Measurements from ENCODE around the gene GRIK5.
A peak's percentile ranks its signal among the peaks of the same experiment; 100 is the strongest.
"Not testable (repeated sequence)": the region's sequence is repeated elsewhere in the genome, so short reads cannot be mapped to it uniquely, and the experiment has no call there.

Gene GRIK5

GRCh38 chr19:42045575-42045974 is 24.4 kb downstream of the GRIK5 start:
- no peak for DNase-seq

GRCh38 chr19:42042455-42043170 is 27.4 kb downstream of the GRIK5 start:
- no peak for DNase-seq

- not testable (repeated sequence) for DNase-seq
These were observed 29.5 kb downstream of the GRIK5 start for GRCh38 chr19:42040491-42040890.

- no peak for DNase-seq
These were observed 30.0 kb downstream of the GRIK5 start for GRCh38 chr19:42040031-42040430.

GRCh38 chr19:42038666-42039065 is 31.3 kb downstream of the GRIK5 start:
- no peak for DNase-seq

GRCh38 chr19:42037649-42038048 is 32.4 kb downstream of the GRIK5 start:
- DNase-seq: no peak

GRCh38 chr19:42034640-42035391 is 35.2 kb downstream of the GRIK5 start:
- peak; percentile 47 for DNase-seq

- no peak for DNase-seq
These were observed 36.6 kb downstream of the GRIK5 start for GRCh38 chr19:42033413-42033812.

- peak; percentile 98 for DNase-seq
These were observed 37.6 kb downstream of the GRIK5 start for GRCh38 chr19:42032431-42032830.

- DNase-seq: no peak
These were observed 39.2 kb downstream of the GRIK5 start for GRCh38 chr19:42030645-42031440.

- peak; percentile 20 for DNase-seq
These were observed 41.4 kb downstream of the GRIK5 start for GRCh38 chr19:42028304-42029216.

- DNase-seq: no peak
These were observed 45.3 kb downstream of the GRIK5 start for GRCh38 chr19:42024622-42025111.

GRCh38 chr19:42023943-42024260 is 46.1 kb downstream of the GRIK5 start:
- no peak for DNase-seq

GRCh38 chr19:42023121-42023942 is 46.7 kb downstream of the GRIK5 start:
- DNase-seq: no peak

- DNase-seq: no peak
These were observed 47.4 kb downstream of the GRIK5 start for GRCh38 chr19:42022616-42023015.

- no peak for DNase-seq
These were observed 48.8 kb downstream of the GRIK5 start for GRCh38 chr19:42021185-42021584.

- DNase-seq: no peak
These were observed 51.4 kb downstream of the GRIK5 start for GRCh38 chr19:42018503-42019193.

GRCh38 chr19:42017040-42017439 is 53.0 kb downstream of the GRIK5 start:
- no peak for DNase-seq

GRCh38 chr19:42012747-42013146 is 57.3 kb downstream of the GRIK5 start:
- DNase-seq: not testable (repeated sequence)

- no peak for DNase-seq
These were observed 59.5 kb downstream of the GRIK5 start for GRCh38 chr19:42010245-42011126.

Data from NCI-H748 treated with DMSO at 0.1 percent for 48 hours (cell line).